SK-N-SH (cell line): ENCODE measurements around the gene CDH18. TPM values are rescaled to one million over a fixed set of nuclear protein-coding genes. Genes with fewer than 3 reads are reported as not detected.

Source experiments
- CTCF ChIA-PET: fragments of 300-600, 350-600 bp; formaldehyde crosslinking; extraction: SDS; loops from one replicate; lab custom pipeline; 2021; lab: Yijun Ruan, JAX
- POLR2A ChIA-PET: fragments of 350-600 bp; sonication (Branson Sonifier 250); formaldehyde crosslinking; extraction: SDS; loops from one replicate; lab custom pipeline; 2020; ENCODE audit warnings: antibody characterized with exemption, inconsistent platforms; lab: Yijun Ruan, JAX
- DNase-seq: peaks from one replicate; pipeline ENCODE4 v3.0.0; 2012
- H2AFZ ChIP-seq: fragments of 200-600 bp; sonication (generic); 2 replicates; pipeline ENCODE4 v1.8.1; 2016; ENCODE audit warnings: antibody characterized with exemption, mild to moderate bottlenecking, low read depth
- H3F3A ChIP-seq: fragments of 200-600 bp; sonication (generic); replicated peaks from 2 replicates; pipeline ENCODE3; 2016; ENCODE audit warnings: antibody characterized with exemption, mild to moderate bottlenecking; ENCODE audit not compliant: insufficient read depth
- H3K27ac ChIP-seq, 2 experiments: fragments of 200-500 bp in 1 of 2; fragments of 200-600 bp in 1 of 2; sonication (Bioruptor generic) in 1 of 2; sonication (generic), shearing (Covaris generic) in 1 of 2; 2 replicates each; pipeline versions ENCODE4 v1.5.1 to v1.6.1; 2014 to 2016; ENCODE audit warnings: low read depth in 2 of 2, inconsistent platforms in 1 of 2, low read length in 1 of 2, mild to moderate bottlenecking in 1 of 2, mixed read lengths in 1 of 2
- H3K27me3 ChIP-seq: fragments of 200-600 bp; sonication (generic), shearing (Covaris generic); 2 replicates; pipeline ENCODE4 v1.6.1; 2016; ENCODE audit warnings: mixed run types; ENCODE audit not compliant: insufficient read depth
- H3K36me3 ChIP-seq, 2 experiments: fragments of 200-500 bp in 1 of 2; fragments of 200-600 bp in 1 of 2; sonication (Bioruptor generic) in 1 of 2; sonication (generic) in 1 of 2; replicated peaks in 1 of 2; 2 replicates each; pipeline versions ENCODE3 to v1.5.1; 2014 to 2016; ENCODE audit warnings: low read length in 1 of 2, mild to moderate bottlenecking in 1 of 2; ENCODE audit not compliant: insufficient read depth in 2 of 2, control insufficient read depth in 1 of 2
- H3K4me1 ChIP-seq, 2 experiments: fragments of 200-500 bp in 1 of 2; fragments of 200-600 bp in 1 of 2; sonication (Bioruptor generic) in 1 of 2; sonication (generic), shearing (Covaris generic) in 1 of 2; 2 replicates each; pipeline versions ENCODE4 v1.5.1 to v1.6.1; 2014 to 2016; ENCODE audit warnings: low read depth in 1 of 2, low read length in 1 of 2, mixed run types in 1 of 2; ENCODE audit not compliant: insufficient read depth in 2 of 2, control insufficient read depth in 1 of 2
- H3K4me2 ChIP-seq: fragments of 200-600 bp; sonication (generic), shearing (Covaris generic); 2 replicates; pipeline ENCODE4 v1.6.1; 2017; ENCODE audit warnings: mixed run types
- H3K4me3 ChIP-seq, 2 experiments: fragments of 200-500 bp in 1 of 2; fragments of 200-600 bp in 1 of 2; sonication (Bioruptor generic) in 1 of 2; sonication (generic), shearing (Covaris generic) in 1 of 2; 2 replicates each; pipeline versions ENCODE4 v1.5.1 to v1.8.1; 2014 to 2016; ENCODE audit warnings: low read depth in 2 of 2, inconsistent platforms in 1 of 2, low read length in 1 of 2, mild to moderate bottlenecking in 1 of 2, mixed read lengths in 1 of 2, moderate library complexity in 1 of 2
- H3K79me2 ChIP-seq: fragments of 200-600 bp; sonication (generic); 2 replicates; pipeline ENCODE4 v1.8.1; 2017; ENCODE audit warnings: mild to moderate bottlenecking; ENCODE audit not compliant: insufficient read depth
- H3K9ac ChIP-seq: fragments of 200-600 bp; sonication (generic); 2 replicates; pipeline ENCODE4 v1.6.1; 2017; ENCODE audit warnings: mixed run types
- H3K9me2 ChIP-seq: fragments of 200-600 bp; sonication (generic); 2 replicates; pipeline ENCODE4 v1.6.1; 2017; ENCODE audit warnings: mixed run types
- H3K9me3 ChIP-seq: fragments of 200-600 bp; sonication (generic); 2 replicates; pipeline ENCODE4 v1.6.1; 2017; ENCODE audit warnings: mixed run types, mild to moderate bottlenecking, moderate library complexity
- H4K20me1 ChIP-seq: fragments of 200-600 bp; sonication (generic); 2 replicates; pipeline ENCODE4 v1.6.1; 2017; ENCODE audit warnings: mild to moderate bottlenecking, mixed run types; ENCODE audit not compliant: insufficient read depth
- EP300 ChIP-seq, 2 experiments: IDR thresholded peaks; 2 replicates each; pipeline versions ENCODE4 v1.4.0 to v1.6.1; 2012; ENCODE audit warnings: borderline replicate concordance in 1 of 2, low read depth in 1 of 2, low read length in 1 of 2
- EZH2phosphoT487 ChIP-seq: fragments of 200-600 bp; sonication (generic); IDR thresholded peaks from 2 replicates; pipeline ENCODE4 v1.6.1; 2017; ENCODE audit warnings: low read depth, mixed run types, mild to moderate bottlenecking, antibody characterized with exemption, moderate library complexity, borderline replicate concordance
- GABPA ChIP-seq: IDR thresholded peaks from 2 replicates; pipeline ENCODE4 v1.4.0; 2012; ENCODE audit warnings: low read depth, mild to moderate bottlenecking
- GATA2 ChIP-seq: sonication (generic); formaldehyde crosslinking; IDR thresholded peaks from 2 replicates; pipeline ENCODE4 v1.5.0; 2020; ENCODE audit warnings: mild to moderate bottlenecking, missing genetic modification reagents
- JUND ChIP-seq: IDR thresholded peaks from 2 replicates; pipeline ENCODE4 v1.4.0; 2012
- MEF2A ChIP-seq: IDR thresholded peaks from 2 replicates; pipeline ENCODE4 v1.4.0; 2012; ENCODE audit warnings: low read depth, borderline replicate concordance
- POLR2AphosphoS5 ChIP-seq: IDR thresholded peaks from 2 replicates; pipeline ENCODE4 v1.6.1; 2012; ENCODE audit warnings: low read depth, low read length
- RAD21 ChIP-seq: IDR thresholded peaks from 2 replicates; pipeline ENCODE4 v1.6.1; 2012; ENCODE audit warnings: mild to moderate bottlenecking, low read length
- RCOR1 ChIP-seq: fragments of 150-350 bp; IDR thresholded peaks from 2 replicates; pipeline ENCODE4 v1.6.1; 2017; ENCODE audit warnings: antibody characterized with exemption, low read length
- REST ChIP-seq: IDR thresholded peaks from 2 replicates; pipeline ENCODE4 v1.6.1; 2012; ENCODE audit warnings: mild to moderate bottlenecking, low read depth, low read length, moderate library complexity
- RXRA ChIP-seq: IDR thresholded peaks from 2 replicates; pipeline ENCODE4 v1.4.0; 2012; ENCODE audit warnings: low read depth, mild to moderate bottlenecking, borderline replicate concordance
- TAF1 ChIP-seq: IDR thresholded peaks from 2 replicates; pipeline ENCODE4 v1.6.1; 2012; ENCODE audit warnings: low read depth, mild to moderate bottlenecking, low read length, moderate library complexity, borderline replicate concordance
- TCF12 ChIP-seq: IDR thresholded peaks from 2 replicates; pipeline ENCODE4 v1.4.0; 2012
- TEAD4 ChIP-seq: IDR thresholded peaks from 2 replicates; pipeline ENCODE4 v1.4.0; 2012; ENCODE audit warnings: mild to moderate bottlenecking, borderline replicate concordance; ENCODE audit not compliant: insufficient read depth
- WGBS: methylation state at CpG from one replicate; pipeline ENCODE4 v1.1.6; 2017; ENCODE audit warnings: low lambda C conversion rate; 5-methylcytosine and 5-hydroxymethylcytosine counted together
- polyA plus RNA-seq, 3 experiments: library from polyadenylated mRNA; depleted of rRNA; stranded (reverse); fragments of >200 nt; gene quantifications; 2 replicates each; pipeline ENCODE4 v1.2.3, GENCODE V29; 2012
- TF ChIP-seq, protein P1 (sequence below): fragments of 150-350 bp; IDR thresholded peaks from 2 replicates; pipeline ENCODE4 v1.6.1; 2017; ENCODE audit warnings: antibody characterized with exemption, low read length, low read depth, borderline replicate concordance
- TF ChIP-seq, protein P2 (sequence below): IDR thresholded peaks from 2 replicates; pipeline ENCODE4 v1.4.0; 2012; ENCODE audit warnings: low read depth, borderline replicate concordance

Gene CDH18
- polyA plus RNA-seq, 1 of the 3 experiments (the other 2 are of a cell fraction): 6.0 TPM

DNA sequence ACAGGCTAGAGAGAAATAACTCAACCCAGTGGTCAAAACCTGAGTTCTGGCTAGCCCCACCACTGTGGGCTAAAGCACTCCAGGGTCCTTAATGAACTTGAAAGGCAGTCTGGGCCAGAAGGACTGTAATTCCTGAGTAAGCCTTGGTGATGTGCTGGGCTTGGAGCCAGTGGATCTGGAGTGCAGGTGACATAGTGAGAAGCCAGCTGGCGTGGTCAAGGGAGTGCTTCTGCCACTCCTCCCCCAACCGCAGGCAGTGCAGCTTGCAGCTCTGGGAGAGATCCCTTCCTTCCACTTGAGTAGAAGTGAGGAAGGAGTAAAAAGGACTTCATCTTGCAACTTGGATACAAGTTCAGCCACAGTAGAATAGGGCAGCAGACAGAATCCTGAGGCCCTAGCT is 424.0 kb downstream of the CDH18 start:
- Histone ChIP-seq H3K27me3 (no peaks in the 10 kb centered on the region), H3K9me2 (no peaks in the 10 kb centered on the region), H3K9ac (no peak overlapping the region), H3F3A (no peaks in the 10 kb centered on the region), H3K36me3 (no peaks in the 10 kb centered on the region), H3K9me3 (no peaks in the 10 kb centered on the region), H4K20me1 (no peaks in the 10 kb centered on the region), H3K4me3 (no peak overlapping the region), H3K4me2 (no peak overlapping the region), H3K4me1 (no peaks in the 10 kb centered on the region), H3K79me2 (no peaks in the 10 kb centered on the region), H2AFZ (no peak overlapping the region), H3K27ac (no peak overlapping the region)
- ChIA-PET CTCF (no interaction called here), POLR2A (no interaction called here)
- WGBS: 49% methylated on average over 2 of the region's 2 CpGs
- DNase-seq: no peak
- TF ChIP-seq EZH2phosphoT487 (no peak), POLR2AphosphoS5 (no peak), MEF2A (no peak), EP300 (IDR thresholded peaks at IDR 0.05; ENCODE audit: borderline replicate concordance in 1 of 2, low read depth in 1 of 2, low read length in 1 of 2) (no peak)

GRCh38 chr5:19555876-19556275 is 432.1 kb downstream of the CDH18 start:
- no peaks in the 10 kb centered on the region for H3K4me1 ChIP-seq
- POLR2A ChIA-PET: no interaction called here
- TF ChIP-seq RXRA (no peak), JUND (no peak), GATA2 (CRISPR knock-in tag) (no peak), GABPA (no peak), TAF1 (no peak), TCF12 (no peak), TEAD4 (no peak), EP300 (IDR thresholded peaks at IDR 0.05; ENCODE audit: borderline replicate concordance in 1 of 2, low read depth in 1 of 2, low read length in 1 of 2) (no peak), RAD21 (no peak)
- TF ChIP-seq, protein P1, sequence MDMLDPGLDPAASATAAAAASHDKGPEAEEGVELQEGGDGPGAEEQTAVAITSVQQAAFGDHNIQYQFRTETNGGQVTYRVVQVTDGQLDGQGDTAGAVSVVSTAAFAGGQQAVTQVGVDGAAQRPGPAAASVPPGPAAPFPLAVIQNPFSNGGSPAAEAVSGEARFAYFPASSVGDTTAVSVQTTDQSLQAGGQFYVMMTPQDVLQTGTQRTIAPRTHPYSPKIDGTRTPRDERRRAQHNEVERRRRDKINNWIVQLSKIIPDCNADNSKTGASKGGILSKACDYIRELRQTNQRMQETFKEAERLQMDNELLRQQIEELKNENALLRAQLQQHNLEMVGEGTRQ: no peak
- TF ChIP-seq, all 33 proteins: peak for 0

DNA sequence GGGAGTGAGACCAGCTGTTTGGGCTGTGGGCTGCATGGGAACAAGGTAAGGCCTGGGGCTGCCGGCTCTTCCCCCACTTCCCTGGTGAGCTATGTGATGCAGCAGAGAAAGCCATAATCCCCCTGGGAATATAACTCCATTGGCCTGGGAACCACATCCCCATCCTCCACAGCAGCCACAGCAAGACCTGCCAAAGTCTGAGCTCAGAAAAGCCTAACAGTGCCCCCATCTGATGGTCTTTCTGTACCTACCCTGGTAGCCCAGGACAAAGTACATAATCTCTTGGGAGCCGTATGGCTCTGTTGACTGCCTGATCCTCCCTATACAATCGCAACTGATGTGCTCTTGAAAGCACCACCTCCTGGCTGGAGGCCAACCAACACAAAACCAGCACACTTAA is 432.6 kb downstream of the CDH18 start:
- no peaks in the 10 kb centered on the region for H3K79me2 ChIP-seq
- no peaks in the 10 kb centered on the region for H3K36me3 ChIP-seq
- WGBS: 31% methylated on average over 3 of the region's 3 CpGs
- ChIA-PET POLR2A (no interaction called here), CTCF (no interaction called here)
- no peaks in the 10 kb centered on the region for H3K4me1 ChIP-seq
- H3K9me2 ChIP-seq: no peaks in the 10 kb centered on the region
- no peak overlapping the region for H3K4me3 ChIP-seq
- no peak overlapping the region for H3K9ac ChIP-seq
- no peak overlapping the region for H3K27ac ChIP-seq
- no peak overlapping the region for H3K4me2 ChIP-seq
- no peaks in the 10 kb centered on the region for H3K27me3 ChIP-seq
- no peak for DNase-seq
- no peaks in the 10 kb centered on the region for H3K9me3 ChIP-seq
- no peak overlapping the region for H2AFZ ChIP-seq
- H3F3A ChIP-seq: no peaks in the 10 kb centered on the region
- no peaks in the 10 kb centered on the region for H4K20me1 ChIP-seq
- TF ChIP-seq, protein P2, sequence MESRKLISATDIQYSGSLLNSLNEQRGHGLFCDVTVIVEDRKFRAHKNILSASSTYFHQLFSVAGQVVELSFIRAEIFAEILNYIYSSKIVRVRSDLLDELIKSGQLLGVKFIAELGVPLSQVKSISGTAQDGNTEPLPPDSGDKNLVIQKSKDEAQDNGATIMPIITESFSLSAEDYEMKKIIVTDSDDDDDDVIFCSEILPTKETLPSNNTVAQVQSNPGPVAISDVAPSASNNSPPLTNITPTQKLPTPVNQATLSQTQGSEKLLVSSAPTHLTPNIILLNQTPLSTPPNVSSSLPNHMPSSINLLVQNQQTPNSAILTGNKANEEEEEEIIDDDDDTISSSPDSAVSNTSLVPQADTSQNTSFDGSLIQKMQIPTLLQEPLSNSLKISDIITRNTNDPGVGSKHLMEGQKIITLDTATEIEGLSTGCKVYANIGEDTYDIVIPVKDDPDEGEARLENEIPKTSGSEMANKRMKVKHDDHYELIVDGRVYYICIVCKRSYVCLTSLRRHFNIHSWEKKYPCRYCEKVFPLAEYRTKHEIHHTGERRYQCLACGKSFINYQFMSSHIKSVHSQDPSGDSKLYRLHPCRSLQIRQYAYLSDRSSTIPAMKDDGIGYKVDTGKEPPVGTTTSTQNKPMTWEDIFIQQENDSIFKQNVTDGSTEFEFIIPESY: no peak
- TF ChIP-seq REST (no peak), TAF1 (no peak), POLR2AphosphoS5 (no peak), GABPA (no peak), RCOR1 (no peak)

More at GRCh38 chr5:19555876-19556275, 432.1 kb downstream of the CDH18 start:
- Histone ChIP-seq H3K4me3 (no peak overlapping the region), H3K27me3 (no peaks in the 10 kb centered on the region), H3K9me2 (no peaks in the 10 kb centered on the region), H3K9me3 (no peaks in the 10 kb centered on the region), H2AFZ (no peak overlapping the region), H3K4me2 (no peak overlapping the region), H3K27ac (no peak overlapping the region), H3K79me2 (no peaks in the 10 kb centered on the region), H3F3A (no peaks in the 10 kb centered on the region), H3K36me3 (no peaks in the 10 kb centered on the region), H4K20me1 (no peaks in the 10 kb centered on the region), H3K9ac (no peak overlapping the region)
- CTCF ChIA-PET: no interaction called here
- no peak for DNase-seq
